Measurements from ENCODE around the gene TOR4A.

The TOR4A gene

GRCh38 chr9:137299203-137299565, 21.7 kb downstream of the TOR4A start:
- TF ChIP-seq POU2F2 (IDR thresholded peaks at IDR 0.05; ENCODE audit: low read depth, low read length) (no peak), PAX5 (IDR thresholded peaks at IDR 0.05; ENCODE audit: insufficient read depth, low read length, severe bottlenecking) (no peak)
- FAIRE-seq (no peak), DNase-seq (ENCODE audit: insufficient read length, low spot score) (no peak)

DNA sequence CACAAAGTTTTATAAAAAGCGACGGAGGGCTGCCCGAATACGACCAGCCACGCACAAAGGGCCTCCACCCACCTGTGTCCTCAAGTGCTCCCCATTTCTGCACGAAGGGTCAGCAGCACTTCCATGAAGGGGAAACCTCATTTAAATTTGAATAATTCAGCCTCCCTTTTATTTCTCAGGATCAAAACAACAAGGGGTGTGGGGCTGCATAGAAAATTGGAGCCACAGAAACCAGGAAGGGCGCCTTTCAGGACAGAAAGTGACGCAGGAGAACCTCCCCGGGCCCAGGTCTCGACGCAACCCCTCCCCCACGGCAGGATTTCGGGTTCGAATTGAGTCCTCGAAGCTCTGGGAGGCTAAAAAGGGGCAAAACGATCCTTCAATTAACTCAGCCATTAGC, 22.4 kb downstream of the TOR4A start:
- FAIRE-seq (no peak), DNase-seq (ENCODE audit: insufficient read length, low spot score) (no peak)
- no peak for TF ChIP-seq POU2F2 (IDR thresholded peaks at IDR 0.05; ENCODE audit: low read depth, low read length)
- TF ChIP-seq POLR2A (IDR thresholded peaks at IDR 0.05; ENCODE audit: low read depth, low read length), result no peak
- TF ChIP-seq POLR2AphosphoS5 (IDR thresholded peaks at IDR 0.05; ENCODE audit: low read depth, low read length), result no peak
- no peak for TF ChIP-seq PAX5 (IDR thresholded peaks at IDR 0.05; ENCODE audit: insufficient read depth, low read length, severe bottlenecking)
- TF ChIP-seq SPI1 (IDR thresholded peaks at IDR 0.05; ENCODE audit: low read depth, low read length), result no peak
- no peak for TF ChIP-seq TAF1 (IDR thresholded peaks at IDR 0.05; ENCODE audit: low read depth, low read length)

- FAIRE-seq, result peak; percentile 43
- no peak for TF ChIP-seq POLR2AphosphoS5 (IDR thresholded peaks at IDR 0.05; ENCODE audit: low read depth, low read length)
- TF ChIP-seq POU2F2 (IDR thresholded peaks at IDR 0.05; ENCODE audit: low read depth, low read length), result no peak
- no peak for TF ChIP-seq TAF1 (IDR thresholded peaks at IDR 0.05; ENCODE audit: low read depth, low read length)
- no peak for TF ChIP-seq SPI1 (IDR thresholded peaks at IDR 0.05; ENCODE audit: low read depth, low read length)
- TF ChIP-seq POLR2A (IDR thresholded peaks at IDR 0.05; ENCODE audit: low read depth, low read length), result no peak
- TF ChIP-seq PAX5 (IDR thresholded peaks at IDR 0.05; ENCODE audit: insufficient read depth, low read length, severe bottlenecking), result no peak
- DNase-seq (ENCODE audit: insufficient read length, low spot score), result no peak
Measured at GRCh38 chr9:137300567-137301080, 23.1 kb downstream of the TOR4A start.

- FAIRE-seq (peak; percentile 92), DNase-seq (ENCODE audit: insufficient read length, low spot score) (peak; percentile 50)
- TF ChIP-seq TAF1 (IDR thresholded peaks at IDR 0.05; ENCODE audit: low read depth, low read length) (no peak), SPI1 (IDR thresholded peaks at IDR 0.05; ENCODE audit: low read depth, low read length) (no peak), POLR2A (IDR thresholded peaks at IDR 0.05; ENCODE audit: low read depth, low read length) (no peak), PAX5 (IDR thresholded peaks at IDR 0.05; ENCODE audit: insufficient read depth, low read length, severe bottlenecking) (no peak), POLR2AphosphoS5 (IDR thresholded peaks at IDR 0.05; ENCODE audit: low read depth, low read length) (no peak; the same call in 1 of the 2 replicates), POU2F2 (IDR thresholded peaks at IDR 0.05; ENCODE audit: low read depth, low read length) (no peak)
Measured at GRCh38 chr9:137301081-137301947, 23.8 kb downstream of the TOR4A start.

GRCh38 chr9:137302118-137302448, 24.6 kb downstream of the TOR4A start, which contains the start of gene NRARP:
Gene NRARP, minus strand, starts transcription at chr9:137302271. Its CDS starts 343 bp downstream, at chr9:137301928.
- TF ChIP-seq TAF1 (IDR thresholded peaks at IDR 0.05; ENCODE audit: low read depth, low read length), result 0 out of 2 replicates have a peak, but pooled peaks have one; percentile 38
- peak; percentile 86 for TF ChIP-seq POU2F2 (IDR thresholded peaks at IDR 0.05; ENCODE audit: low read depth, low read length)
- TF ChIP-seq SPI1 (IDR thresholded peaks at IDR 0.05; ENCODE audit: low read depth, low read length), result no peak
- TF ChIP-seq POLR2AphosphoS5 (IDR thresholded peaks at IDR 0.05; ENCODE audit: low read depth, low read length), result peak; percentile 57; the same call in 1 of the 2 replicates
- TF ChIP-seq POLR2A (IDR thresholded peaks at IDR 0.05; ENCODE audit: low read depth, low read length), result peak; percentile 77
- TF ChIP-seq PAX5 (IDR thresholded peaks at IDR 0.05; ENCODE audit: insufficient read depth, low read length, severe bottlenecking), result no peak
- DNase-seq (ENCODE audit: insufficient read length, low spot score) (peak; percentile 90), FAIRE-seq (peak; percentile 90)

- FAIRE-seq (no peak), DNase-seq (ENCODE audit: insufficient read length, low spot score) (peak; percentile 88)
- TF ChIP-seq TAF1 (IDR thresholded peaks at IDR 0.05; ENCODE audit: low read depth, low read length) (no peak), PAX5 (IDR thresholded peaks at IDR 0.05; ENCODE audit: insufficient read depth, low read length, severe bottlenecking) (no peak), POLR2A (IDR thresholded peaks at IDR 0.05; ENCODE audit: low read depth, low read length) (no peak), POU2F2 (IDR thresholded peaks at IDR 0.05; ENCODE audit: low read depth, low read length) (no peak), SPI1 (IDR thresholded peaks at IDR 0.05; ENCODE audit: low read depth, low read length) (no peak), POLR2AphosphoS5 (IDR thresholded peaks at IDR 0.05; ENCODE audit: low read depth, low read length) (no peak)
Measured at GRCh38 chr9:137302449-137303150, 25.1 kb downstream of the TOR4A start.

DNA sequence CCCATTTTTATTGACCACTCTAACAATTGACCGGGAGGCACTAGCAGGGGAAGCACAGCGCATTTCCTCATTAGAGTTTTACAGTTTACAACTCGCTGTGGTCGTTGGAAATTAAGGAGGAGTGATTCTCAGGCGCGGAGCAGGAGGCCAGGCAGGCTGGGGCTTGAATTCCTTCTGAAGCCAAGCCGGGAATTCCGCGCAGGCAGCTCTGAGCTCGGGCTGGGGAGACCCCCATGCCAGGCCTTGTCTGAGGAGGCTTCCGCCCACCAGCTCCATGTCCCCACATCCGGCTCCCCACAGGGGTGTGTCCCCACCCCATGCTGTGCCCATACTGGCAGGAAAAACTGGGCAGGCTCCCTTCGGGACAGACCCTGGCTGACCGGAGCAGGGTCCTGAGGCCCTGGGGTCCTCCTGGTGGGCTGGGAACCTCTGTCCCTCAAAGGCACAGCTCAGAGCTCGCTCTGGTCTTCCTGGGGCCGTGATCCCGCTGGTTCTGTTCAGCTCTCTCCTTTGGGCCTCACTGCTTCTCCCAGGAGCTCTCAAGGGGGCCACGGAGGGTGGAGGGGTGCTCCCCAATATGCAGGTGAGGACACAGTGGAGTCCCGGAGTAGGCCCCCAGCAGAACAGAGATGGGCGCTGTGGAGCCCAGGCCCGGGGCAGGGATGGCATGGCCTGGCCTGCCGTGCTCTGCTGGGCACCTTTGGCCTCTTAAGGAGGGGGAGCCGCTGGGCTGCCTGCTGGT, 25.8 kb downstream of the TOR4A start:
- no peak for TF ChIP-seq SPI1 (IDR thresholded peaks at IDR 0.05; ENCODE audit: low read depth, low read length)
- TF ChIP-seq PAX5 (IDR thresholded peaks at IDR 0.05; ENCODE audit: insufficient read depth, low read length, severe bottlenecking), result no peak
- no peak for TF ChIP-seq POLR2AphosphoS5 (IDR thresholded peaks at IDR 0.05; ENCODE audit: low read depth, low read length)
- TF ChIP-seq POLR2A (IDR thresholded peaks at IDR 0.05; ENCODE audit: low read depth, low read length), result no peak
- no peak for TF ChIP-seq TAF1 (IDR thresholded peaks at IDR 0.05; ENCODE audit: low read depth, low read length)
- no peak for TF ChIP-seq POU2F2 (IDR thresholded peaks at IDR 0.05; ENCODE audit: low read depth, low read length)

GRCh38 chr9:137303893-137304382, 26.4 kb downstream of the TOR4A start:
- FAIRE-seq (no peak), DNase-seq (ENCODE audit: insufficient read length, low spot score) (no peak)
- TF ChIP-seq TAF1 (IDR thresholded peaks at IDR 0.05; ENCODE audit: low read depth, low read length) (no peak), PAX5 (IDR thresholded peaks at IDR 0.05; ENCODE audit: insufficient read depth, low read length, severe bottlenecking) (no peak), POLR2AphosphoS5 (IDR thresholded peaks at IDR 0.05; ENCODE audit: low read depth, low read length) (no peak), SPI1 (IDR thresholded peaks at IDR 0.05; ENCODE audit: low read depth, low read length) (no peak)

More for the DNA sequence above, 25.8 kb downstream of the TOR4A start:
- DNase-seq (ENCODE audit: insufficient read length, low spot score), result no peak
- FAIRE-seq, result peak; percentile 65

Measured in GM12891 (cell line).